Heart left ventricle (tissue), 16 donors: ENCODE measurements around the gene SMC3. TPM values are rescaled to one million over a fixed set of nuclear protein-coding genes. Genes with fewer than 3 reads are reported as not detected.
A peak's percentile ranks its signal among the peaks of the same experiment; 100 is the strongest.

Experiments used
- ATAC-seq, 4 donors: fragments of 200-7000 bp; cut with Tn5 transposase; one replicate each; pipeline ENCODE4 v1.9.1; 2020 to 2022; ENCODE audit warnings: moderate library complexity in 4 of 4, mild to moderate bottlenecking in 3 of 4, moderate number of reproducible peaks in 1 of 4
- DNase-seq, 5 donors: peaks; one replicate each; pipeline ENCODE4 v3.0.0-alpha.2; 2020
- H3K27ac ChIP-seq, 12 donors: fragments of 200-600 bp; sonication (generic) in 4 of 12; one replicate each; pipeline versions ENCODE4 v1.5.0 to v1.8.0; 2016 to 2022; ENCODE audit warnings: mild to moderate bottlenecking in 2 of 12
- H3K27me3 ChIP-seq, 9 donors: fragments of 200-600 bp; sonication (generic) in 2 of 9; one replicate each; pipeline versions ENCODE4 v1.5.1 to v1.8.0; 2016 to 2022; ENCODE audit warnings: mild to moderate bottlenecking in 3 of 9
- H3K36me3 ChIP-seq, 9 donors: fragments of 200-600 bp; sonication (generic) in 2 of 9; one replicate each; pipeline versions ENCODE4 v1.5.0 to v1.8.0; 2018 to 2022; ENCODE audit warnings: mild to moderate bottlenecking in 2 of 9
- H3K4me1 ChIP-seq, 12 donors: fragments of 200-600 bp; sonication (generic) in 4 of 12; one replicate each; pipeline versions ENCODE4 v1.5.0 to v1.8.0; 2016 to 2022; ENCODE audit warnings: mild to moderate bottlenecking in 3 of 12
- H3K4me3 ChIP-seq, 12 donors: fragments of 200-600 bp; sonication (generic) in 4 of 12; one replicate each; pipeline versions ENCODE4 v1.5.0 to v1.8.0; 2017 to 2022; ENCODE audit warnings: mild to moderate bottlenecking in 9 of 12, moderate library complexity in 4 of 12
- H3K9me3 ChIP-seq, 12 donors: fragments of 200-600 bp; sonication (generic) in 4 of 12; one replicate each; pipeline versions ENCODE4 v1.5.0 to v1.8.0; 2016 to 2022; ENCODE audit warnings: mild to moderate bottlenecking in 1 of 12
- POLR2A ChIP-seq, 2 donors: fragments of 450-650 bp; IDR thresholded peaks; one replicate each; pipeline ENCODE4 v1.6.1; 2017; ENCODE audit warnings: antibody characterized with exemption in 2 of 2, mild to moderate bottlenecking in 2 of 2, moderate library complexity in 2 of 2
- WGBS, 4 donors: extraction: QIAGEN DNeasy Blood & Tissue Kit in 2 of 4; methylation state at CpG; one replicate each; pipeline versions ENCODE4 v1.1.5 to v1.1.7; 2013 to 2018; 5-methylcytosine and 5-hydroxymethylcytosine counted together
- intact Hi-C, 10 donors: fragments of 100-400 bp; cut with DNase I; formaldehyde crosslinking; loops; one replicate each; pipeline versions ENCODE4 v1.11.1 to v1.14.2; 2022
- long read RNA-seq, 3 donors: library from polyadenylated mRNA; unstranded; transcript quantifications; one replicate each; pipeline ENCODE4 v2.0.0, GENCODE V29; 2020 to 2021
- polyA plus RNA-seq, 2 donors: library from polyadenylated mRNA; stranded (reverse); fragments of 200-250 nt; gene quantifications; one replicate each; pipeline ENCODE4 v1.2.3, GENCODE V29; 2013
- total RNA-seq, 9 donors: library from RNA; depleted of rRNA in 2 of 9; stranded (reverse); fragments of >200 nt in 2 of 9; fragmentation: NEBNext Ultra II Directional in 3 of 9; extraction: Animal tissue kit (Norgen Biotek cat#: 25700) in 3 of 9; gene quantifications; one replicate each; pipeline versions ENCODE4 v1.1.0 to v1.2.4, GENCODE V29; 2016 to 2023
- TF ChIP-seq, protein P1 (sequence below), 12 donors: fragments of 200-600 bp; sonication (generic) in 4 of 12; IDR thresholded peaks; one replicate each; pipeline versions ENCODE4 v1.5.0 to v1.8.0; 2018 to 2022; ENCODE audit warnings: antibody characterized with exemption in 12 of 12, mild to moderate bottlenecking in 5 of 12
- donor health status: ischemic (EF 13 %, LVEDD 7.1; RV severe dilation, severe dysfunction).
- donor health status: healthy with polysubstance abuse.
- donor health status: DM: no; HTN: yes; CAD: no.
- donor health status: DM: no; HTN: no; CAD: no.
- donor health status: ischemic (EF 25% LVEDD 6.9; RV normal size, moderate dysfunction).
- donor health status: ischemic (EF 25% LVEDD 5.7; RV mildly dilated, moderate dysfunction).
- donor health status: healthy.
- donor health status: DM: yes; HTN: yes; CAD: no.
- donor health status: ischemic (EF 35%, LVEDD 5.7; RV mildly dilated, moderate dysfunction).
- donor health status: nonischemic (EF 11% LVEDD 7.7; RV severe dilation, severe dysfunction).
- donor health status: DM: yes; HTN: yes; CAD: no.
- donor health status: PGD.
- donor health status: ischemic (EF 29% LVEDD 5.4; RV normal size, mild dysfunction).
- donor health status: nonischemic (EF 23%, LVEDD 6.1; RV moderate dilation, normal function).

The SMC3 gene
- total RNA-seq (10 to 100 TPM; 14.4 to 29.2 (median 20.1) TPM), polyA plus RNA-seq (10 to 100 TPM; 12.0 to 18.7 TPM)
- long read RNA-seq, donor 1, full-length matches to known transcripts, result 5 of 21 reads
- long read RNA-seq, donor 1, partial matches to known transcripts, result 15 of 21 reads
- long read RNA-seq, donor 1, other reads (novel, unspliced or antisense), result 1 of 21 reads
- long read RNA-seq, donor 2, full-length matches to known transcripts, result 1 of 35 reads
- long read RNA-seq, donor 2, partial matches to known transcripts, result 29 of 35 reads
- long read RNA-seq, donor 2, other reads (novel, unspliced or antisense), result 5 of 35 reads
- long read RNA-seq, donor 3, full-length matches to known transcripts, result 2 of 11 reads
- long read RNA-seq, donor 3, partial matches to known transcripts, result 9 of 11 reads
- long read RNA-seq, donor 3, other reads (novel, unspliced or antisense), result 0 of 11 reads

DNA sequence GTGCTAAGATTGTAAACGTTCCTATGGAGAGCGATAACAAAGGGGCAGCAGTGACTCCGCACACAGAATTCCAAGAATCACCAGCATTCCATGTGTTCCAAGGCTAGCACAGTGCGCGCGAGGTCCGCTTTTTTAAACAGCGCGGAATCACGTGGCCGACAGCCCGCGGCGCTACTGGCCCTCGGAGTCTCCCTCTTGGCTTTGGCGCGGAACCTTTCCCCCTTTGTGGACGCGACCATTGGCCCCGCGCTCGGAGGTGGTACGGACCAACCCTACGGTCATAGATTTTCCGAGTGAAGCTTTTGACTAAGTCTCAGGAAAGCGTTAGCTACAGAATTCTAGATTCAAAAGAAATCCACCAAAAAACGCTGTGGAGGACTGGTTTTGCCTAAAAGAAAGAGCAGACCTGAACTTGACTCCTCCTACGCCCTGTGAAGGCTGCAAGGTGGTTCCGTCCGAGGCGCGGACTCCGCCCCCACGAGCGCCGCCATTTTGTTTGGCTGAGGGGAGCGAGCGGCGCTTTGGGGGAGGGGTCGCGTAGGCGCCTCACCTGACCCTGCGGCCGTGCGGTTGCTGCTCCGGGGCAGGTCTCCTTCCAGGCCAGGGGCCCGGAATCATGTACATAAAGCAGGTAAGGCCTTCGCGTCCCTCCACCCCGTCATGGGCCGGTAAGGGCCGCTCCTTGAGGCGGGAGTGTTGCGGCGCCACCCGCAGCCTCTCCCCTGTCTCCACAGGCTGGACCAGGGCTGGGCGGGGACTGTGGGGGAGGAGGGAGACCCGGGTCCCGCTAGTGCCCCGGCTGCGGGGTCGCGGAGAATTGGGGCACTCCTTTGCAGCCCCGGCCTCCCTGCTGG, at the start of gene SMC3:
Gene SMC3 (plus strand): TSS at position 495 of the 854 bp plus-strand sequence. CDS start 122 bp downstream, at position 617.
- peak; percentile 95 to 96 (median 96) for ATAC-seq
- Histone ChIP-seq H3K27ac (peak within 1 kb of the TSS; percentile 62 to 94 (median 90)), H3K9me3 (no peaks in the 10 kb centered on the region), H3K4me1 (peaks cover 2 to 45% (median 30%) of the 10 kb centered on the region in 12 donors), H3K4me3 (peak within 1 kb of the TSS; percentile 72 to 98 (median 92)), H3K27me3 (peaks cover 0 to 3% (median 0%) of the 10 kb centered on the region in 9 donors), H3K36me3 (peaks cover 0 to 11% (median 0%) of the 10 kb centered on the region in 9 donors)
- TF ChIP-seq POLR2A (IDR thresholded peaks at IDR 0.05), result peak in 1 of 2 donors; percentile 5
- TF ChIP-seq, protein P1, sequence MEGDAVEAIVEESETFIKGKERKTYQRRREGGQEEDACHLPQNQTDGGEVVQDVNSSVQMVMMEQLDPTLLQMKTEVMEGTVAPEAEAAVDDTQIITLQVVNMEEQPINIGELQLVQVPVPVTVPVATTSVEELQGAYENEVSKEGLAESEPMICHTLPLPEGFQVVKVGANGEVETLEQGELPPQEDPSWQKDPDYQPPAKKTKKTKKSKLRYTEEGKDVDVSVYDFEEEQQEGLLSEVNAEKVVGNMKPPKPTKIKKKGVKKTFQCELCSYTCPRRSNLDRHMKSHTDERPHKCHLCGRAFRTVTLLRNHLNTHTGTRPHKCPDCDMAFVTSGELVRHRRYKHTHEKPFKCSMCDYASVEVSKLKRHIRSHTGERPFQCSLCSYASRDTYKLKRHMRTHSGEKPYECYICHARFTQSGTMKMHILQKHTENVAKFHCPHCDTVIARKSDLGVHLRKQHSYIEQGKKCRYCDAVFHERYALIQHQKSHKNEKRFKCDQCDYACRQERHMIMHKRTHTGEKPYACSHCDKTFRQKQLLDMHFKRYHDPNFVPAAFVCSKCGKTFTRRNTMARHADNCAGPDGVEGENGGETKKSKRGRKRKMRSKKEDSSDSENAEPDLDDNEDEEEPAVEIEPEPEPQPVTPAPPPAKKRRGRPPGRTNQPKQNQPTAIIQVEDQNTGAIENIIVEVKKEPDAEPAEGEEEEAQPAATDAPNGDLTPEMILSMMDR (IDR thresholded peaks at IDR 0.05), result no peak
- WGBS, 4 donors, result 0% methylated on average over 41 to 64 of the region's 64 CpGs
- peak; percentile 91 to 94 (median 92) for DNase-seq
- intact Hi-C loops, result no loop called here

DNA sequence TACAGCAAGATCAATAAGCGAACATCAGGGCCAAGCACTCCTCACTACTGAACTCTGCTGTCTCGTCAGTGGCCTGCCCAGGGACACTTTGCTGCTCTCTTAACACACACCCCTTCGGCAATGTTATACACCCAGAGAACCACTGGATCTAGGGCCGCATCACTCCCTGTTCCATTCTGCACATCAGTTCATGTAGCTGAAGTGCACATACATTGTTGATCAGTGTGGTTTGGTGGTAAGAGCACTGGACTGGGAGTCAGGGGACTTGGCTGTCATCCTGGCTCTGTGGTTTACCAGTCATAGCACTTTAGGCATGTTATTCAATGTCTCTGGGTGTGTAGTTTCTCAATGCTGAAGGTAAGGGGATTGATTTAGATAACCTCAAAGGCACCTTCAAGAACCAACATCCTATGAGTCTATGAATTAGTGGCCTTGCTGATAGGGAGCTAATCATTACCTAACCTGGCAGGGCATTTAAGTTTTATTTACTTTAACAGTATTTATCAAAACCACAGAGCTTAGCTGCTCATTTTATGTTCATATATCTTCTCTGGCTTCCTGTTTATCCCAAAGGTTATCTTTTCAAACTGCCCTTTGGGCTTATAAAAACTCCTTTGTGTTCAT, 45.0 kb upstream of the SMC3 start:
- Histone ChIP-seq H3K27me3 (no peaks in the 10 kb centered on the region), H3K4me1 (peaks cover 0 to 10% (median 0%) of the 10 kb centered on the region in 12 donors), H3K9me3 (no peaks in the 10 kb centered on the region), H3K4me3 (no peak overlapping the region), H3K36me3 (no peaks in the 10 kb centered on the region), H3K27ac (peak overlapping the region in 1 of 12 donors; percentile 2)
- WGBS, 4 donors, result 95 to 98% (median 97%) methylated on average over 4 of the region's 4 CpGs
- TF ChIP-seq POLR2A (IDR thresholded peaks at IDR 0.05), result no peak
- TF ChIP-seq, protein P1 (IDR thresholded peaks at IDR 0.05), result no peak
- intact Hi-C loops, result no loop called here
- ATAC-seq (no peak), DNase-seq (no peak)

- TF ChIP-seq POLR2A (IDR thresholded peaks at IDR 0.05), result no peak
- TF ChIP-seq, protein P1 (IDR thresholded peaks at IDR 0.05), result no peak
Observed at GRCh38 chr10:110523736-110524135, 43.8 kb upstream of the SMC3 start.

More at GRCh38 chr10:110523736-110524135, 43.8 kb upstream of the SMC3 start:
- Histone ChIP-seq H3K4me1 (peaks cover 0 to 17% (median 0%) of the 10 kb centered on the region in 12 donors), H3K9me3 (no peaks in the 10 kb centered on the region), H3K36me3 (no peaks in the 10 kb centered on the region), H3K27ac (no peak overlapping the region), H3K27me3 (no peaks in the 10 kb centered on the region), H3K4me3 (no peak overlapping the region)
- intact Hi-C loops, result no loop called here
- DNase-seq (no peak), ATAC-seq (no peak)
- WGBS, 4 donors, result 76 to 84% (median 81%) methylated on average over 3 of the region's 3 CpGs
